CD1c-positive myeloid dendritic cell (primary cell): ENCODE results near the gene ZNF135.

Experiments used
- DNase-seq: peaks from one replicate; pipeline ENCODE4 v3.0.0-alpha.2; 2016; ENCODE audit errors: extremely low spot score

The ZNF135 gene

DNA sequence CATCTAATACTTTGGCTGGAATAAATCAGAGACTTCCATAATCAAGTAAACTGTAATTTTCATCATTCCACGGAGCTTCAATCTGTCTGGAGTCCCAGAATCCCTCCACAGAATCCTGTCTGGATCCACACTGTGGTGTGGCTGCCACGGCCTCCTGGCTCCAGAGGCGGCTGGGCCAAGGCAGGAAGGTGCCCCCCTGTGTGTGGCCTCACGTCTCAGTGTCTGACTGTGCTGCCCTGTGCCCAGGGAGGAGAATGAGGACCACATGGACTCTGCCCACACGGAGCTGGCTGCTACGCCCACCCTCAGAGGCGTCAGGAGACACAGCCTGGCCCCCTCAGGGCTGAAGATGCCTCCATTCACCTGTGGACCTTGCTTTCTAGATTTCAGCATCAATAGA, 12.2 kb upstream of the ZNF135 start:
- DNase-seq, result no peak

DNA sequence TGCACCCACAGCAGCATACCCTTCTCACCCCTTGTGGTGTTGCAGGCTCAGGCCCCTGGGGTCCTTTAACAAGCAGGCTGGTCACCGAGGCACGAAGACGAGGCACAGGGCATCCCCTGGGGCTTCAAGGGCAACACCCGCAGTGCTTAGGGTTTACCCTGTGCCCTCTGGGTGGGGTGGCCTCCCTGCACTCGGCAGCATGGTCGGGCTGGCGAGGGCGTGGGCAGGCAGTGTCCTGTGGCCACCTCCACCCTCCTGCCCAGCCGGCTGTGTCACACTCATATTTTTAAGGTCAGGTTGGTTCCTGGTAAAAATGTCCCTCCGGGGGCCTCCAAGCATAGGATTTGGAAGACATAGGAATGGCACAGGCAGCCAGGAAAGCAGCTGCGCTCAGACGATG, 11.4 kb upstream of the ZNF135 start:
- no peak for DNase-seq

DNA sequence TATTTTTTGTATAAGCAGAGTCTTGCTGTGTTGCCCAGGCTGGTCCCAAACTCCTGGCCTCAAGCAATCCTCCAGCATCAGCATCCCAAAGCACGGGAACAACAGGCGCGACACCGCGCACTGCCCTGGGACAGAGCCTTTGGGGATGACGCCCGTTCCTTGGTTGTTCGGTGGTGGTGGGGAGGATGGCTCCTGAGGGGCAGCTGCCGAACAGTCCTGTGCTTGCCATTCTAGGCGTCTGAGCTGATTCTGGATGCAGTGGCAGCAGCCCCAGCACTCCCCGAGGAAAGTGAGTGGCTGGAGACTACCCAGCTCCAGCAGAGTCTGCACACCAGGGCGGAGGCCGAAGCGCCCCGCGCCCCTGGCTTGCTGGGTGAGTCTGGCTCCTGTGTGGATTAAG, 6.8 kb upstream of the ZNF135 start:
- no peak for DNase-seq

- DNase-seq, result no peak
Measured at GRCh38 chr19:58053480-58054156, 5.5 kb upstream of the ZNF135 start.

DNA sequence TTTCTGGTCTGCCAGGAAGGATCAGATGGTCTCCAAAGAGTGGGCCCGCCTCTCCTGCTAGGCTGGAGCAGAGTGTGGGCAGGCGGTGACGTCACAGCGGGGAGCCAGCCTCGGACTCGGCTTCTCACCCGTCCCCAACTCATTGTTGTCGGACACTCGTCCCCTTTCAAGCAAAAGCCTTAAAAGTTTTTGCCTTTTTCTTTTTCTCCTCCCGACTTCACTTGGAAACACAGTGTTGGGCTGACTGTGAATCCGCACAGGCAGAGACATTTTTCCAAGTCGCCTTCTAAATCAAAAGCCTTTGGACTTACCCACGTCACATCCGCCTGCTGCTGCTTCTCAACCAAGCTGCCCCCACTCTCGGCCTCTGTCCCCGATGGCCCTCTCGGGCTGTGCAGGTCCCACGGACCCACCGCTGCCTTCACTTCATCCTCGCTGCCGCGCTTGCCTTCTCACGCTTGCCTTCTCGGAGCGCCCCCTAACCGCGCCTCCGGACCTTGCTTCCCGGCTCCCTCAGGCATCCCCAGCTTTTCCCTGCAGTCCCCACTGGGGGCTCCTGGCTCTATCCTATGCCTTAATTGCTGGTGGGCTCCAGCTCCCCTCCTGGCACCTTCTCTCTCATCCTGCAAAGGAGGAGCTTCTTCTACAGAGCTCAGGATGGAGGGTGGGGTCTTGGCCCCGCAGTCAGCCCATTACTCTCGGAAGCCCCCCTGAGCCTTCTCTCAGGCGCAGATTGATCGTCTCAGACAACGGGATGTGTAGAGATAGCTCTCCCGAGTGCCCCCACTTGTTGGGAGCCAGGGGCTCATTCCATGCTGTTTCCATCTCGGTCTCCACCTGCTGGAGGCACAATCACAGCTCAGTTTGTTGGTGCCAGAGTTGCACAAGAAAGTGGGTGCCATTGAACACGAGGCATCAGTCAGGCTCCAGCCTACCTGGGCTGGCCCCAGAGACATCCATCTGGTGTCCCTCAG, 3.9 kb upstream of the ZNF135 start:
- DNase-seq, result no peak

DNA sequence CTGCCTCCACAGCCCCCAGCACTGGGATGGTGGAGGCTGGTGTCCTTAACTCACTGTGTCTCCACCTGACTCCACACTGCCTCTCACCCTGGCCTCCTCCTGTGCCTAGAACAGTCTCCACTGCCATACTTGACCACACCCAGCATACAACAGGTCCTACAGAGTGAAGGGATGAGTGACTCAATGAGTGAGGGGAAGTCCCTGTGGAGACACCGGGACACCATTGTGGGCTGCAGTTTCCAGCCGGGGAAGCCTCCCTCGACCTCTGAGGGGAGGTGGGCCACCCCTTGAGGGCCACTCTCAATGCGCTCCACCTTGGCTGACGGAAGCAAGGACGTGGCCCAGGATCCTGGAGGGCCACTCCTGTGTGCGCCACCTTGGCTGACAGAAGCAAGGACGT, 2.8 kb upstream of the ZNF135 start:
- DNase-seq, result no peak

- no peak for DNase-seq
Measured at GRCh38 chr19:58056861-58057260, 2.2 kb upstream of the ZNF135 start.

GRCh38 chr19:58058467-58058866, 615 bp upstream of the ZNF135 start:
- DNase-seq, result no peak

DNA sequence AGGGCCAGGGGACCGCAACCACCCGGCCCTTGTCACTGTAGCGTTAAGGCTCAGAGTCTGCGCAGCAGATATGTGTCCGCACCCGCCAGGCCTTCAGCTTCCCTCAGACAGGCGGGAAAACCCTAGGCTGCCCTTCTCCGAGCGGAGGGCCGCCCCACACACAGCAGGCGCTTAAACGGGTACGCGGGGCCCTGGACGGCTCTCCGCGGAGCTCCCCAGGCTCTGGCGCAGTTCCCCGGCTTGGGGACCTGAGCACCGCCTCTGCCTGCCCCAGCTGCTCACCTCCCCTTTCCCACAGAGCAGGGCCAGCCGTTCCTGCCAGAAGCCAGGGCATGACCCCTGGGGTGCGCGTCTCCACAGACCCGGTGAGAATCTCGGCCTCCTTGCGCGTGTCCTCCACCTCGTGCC, 593 bp downstream of the ZNF135 start:
- no peak for DNase-seq

DNA sequence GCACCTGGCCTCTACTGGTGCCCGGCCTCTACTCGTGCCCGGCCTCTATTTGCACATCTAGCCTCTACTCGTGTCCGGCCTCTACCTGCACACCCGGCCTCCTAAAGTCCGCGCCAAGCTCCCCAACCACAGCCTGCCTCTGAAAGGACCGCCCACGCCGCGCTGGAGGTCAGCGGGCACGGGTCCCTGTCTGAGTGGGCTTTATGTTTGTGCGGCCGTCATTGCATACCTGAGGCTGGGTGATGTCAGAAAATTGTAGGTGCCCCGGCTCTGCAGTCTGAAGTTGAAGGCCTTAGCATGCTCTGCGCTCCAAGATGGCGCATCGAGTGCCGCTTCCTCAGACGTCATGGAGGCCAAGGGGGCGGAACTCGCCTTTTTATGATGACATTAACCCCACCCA, 1.1 kb downstream of the ZNF135 start:
- no peak for DNase-seq

- no peak for DNase-seq
Measured at GRCh38 chr19:58063712-58064111, 4.6 kb downstream of the ZNF135 start.

- no peak for DNase-seq
Measured at GRCh38 chr19:58067240-58067912, 8.3 kb downstream of the ZNF135 start.

DNA sequence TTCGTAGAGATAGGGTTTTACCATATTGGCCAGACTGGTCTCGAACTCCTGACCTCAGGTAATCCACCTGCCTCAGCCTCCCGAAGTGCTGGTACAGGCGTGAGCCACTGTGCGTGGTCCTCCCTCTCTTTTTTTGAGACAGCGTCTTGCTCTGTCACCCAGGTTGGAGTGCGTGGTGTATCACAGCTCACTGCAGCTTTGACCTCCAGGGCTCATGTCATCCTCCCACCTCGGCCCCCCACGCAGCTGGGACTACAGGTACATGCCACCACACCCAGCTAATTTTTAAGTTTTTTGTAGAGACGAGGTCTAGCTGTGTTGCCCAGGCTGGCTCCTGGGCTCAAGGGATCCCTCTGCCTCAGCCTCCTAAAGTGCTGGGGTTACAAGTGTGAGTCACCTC, 20.7 kb downstream of the ZNF135 start:
- DNase-seq, result no peak

DNA sequence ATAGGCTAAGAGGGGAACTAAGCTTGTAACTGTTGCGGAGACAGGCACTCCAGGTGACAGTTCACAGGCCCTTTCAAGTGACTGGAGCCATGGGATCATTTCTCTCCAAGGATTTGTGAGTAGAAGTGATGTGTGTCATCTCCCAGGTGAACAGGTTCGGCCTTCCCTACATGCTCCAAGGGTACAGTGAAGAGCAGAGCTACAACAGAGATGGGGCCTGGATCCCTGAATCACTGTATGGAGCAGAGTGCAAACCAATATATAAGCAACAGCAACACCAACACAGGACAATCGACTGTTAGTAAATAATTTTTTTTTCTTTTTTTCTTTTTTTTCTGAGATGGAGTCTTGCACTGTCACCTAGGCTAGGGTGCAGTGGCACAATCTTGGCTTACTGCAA, 23.9 kb downstream of the ZNF135 start:
- DNase-seq, result no peak

DNA sequence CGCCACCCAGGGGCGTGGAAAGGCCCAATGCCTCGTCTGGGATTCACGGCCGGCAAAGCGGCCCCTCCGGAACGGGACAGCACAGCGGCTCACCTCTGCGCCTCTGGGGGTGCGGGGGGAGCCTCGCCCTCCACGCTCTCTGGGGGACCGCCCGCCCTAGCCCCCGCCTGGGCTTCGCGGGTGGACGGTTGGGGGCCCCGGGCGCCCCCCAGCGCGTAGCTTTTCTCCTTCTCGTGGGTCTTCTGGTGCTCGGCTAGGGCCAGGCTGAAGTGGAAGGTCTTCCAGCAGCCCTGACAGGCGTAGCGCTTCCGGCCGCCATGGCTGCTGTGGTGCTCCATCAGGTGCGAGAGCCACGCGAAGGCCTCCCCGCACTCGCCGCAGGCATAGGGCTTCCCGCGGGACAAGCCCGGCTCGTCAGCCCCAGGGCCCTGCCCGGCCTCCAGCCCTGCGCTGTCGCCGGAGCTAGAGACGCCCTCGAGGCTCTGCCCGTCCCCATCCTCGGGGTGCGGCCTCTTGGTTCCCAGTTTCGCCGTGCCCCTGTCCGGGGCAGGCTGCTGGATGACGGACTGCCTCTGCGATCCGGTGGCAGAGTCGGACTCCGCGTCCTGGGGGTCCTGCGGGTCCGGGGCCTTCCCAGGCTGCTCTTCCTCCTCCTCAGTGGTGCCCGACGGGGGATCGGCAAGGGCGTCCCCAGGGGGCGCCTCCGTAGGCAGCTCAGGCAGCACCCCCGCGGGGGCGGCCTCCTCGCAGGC, 25.7 kb downstream of the ZNF135 start:
- DNase-seq, result no peak

- DNase-seq, result no peak
Measured at GRCh38 chr19:58085348-58085875, 26.3 kb downstream of the ZNF135 start.

DNA sequence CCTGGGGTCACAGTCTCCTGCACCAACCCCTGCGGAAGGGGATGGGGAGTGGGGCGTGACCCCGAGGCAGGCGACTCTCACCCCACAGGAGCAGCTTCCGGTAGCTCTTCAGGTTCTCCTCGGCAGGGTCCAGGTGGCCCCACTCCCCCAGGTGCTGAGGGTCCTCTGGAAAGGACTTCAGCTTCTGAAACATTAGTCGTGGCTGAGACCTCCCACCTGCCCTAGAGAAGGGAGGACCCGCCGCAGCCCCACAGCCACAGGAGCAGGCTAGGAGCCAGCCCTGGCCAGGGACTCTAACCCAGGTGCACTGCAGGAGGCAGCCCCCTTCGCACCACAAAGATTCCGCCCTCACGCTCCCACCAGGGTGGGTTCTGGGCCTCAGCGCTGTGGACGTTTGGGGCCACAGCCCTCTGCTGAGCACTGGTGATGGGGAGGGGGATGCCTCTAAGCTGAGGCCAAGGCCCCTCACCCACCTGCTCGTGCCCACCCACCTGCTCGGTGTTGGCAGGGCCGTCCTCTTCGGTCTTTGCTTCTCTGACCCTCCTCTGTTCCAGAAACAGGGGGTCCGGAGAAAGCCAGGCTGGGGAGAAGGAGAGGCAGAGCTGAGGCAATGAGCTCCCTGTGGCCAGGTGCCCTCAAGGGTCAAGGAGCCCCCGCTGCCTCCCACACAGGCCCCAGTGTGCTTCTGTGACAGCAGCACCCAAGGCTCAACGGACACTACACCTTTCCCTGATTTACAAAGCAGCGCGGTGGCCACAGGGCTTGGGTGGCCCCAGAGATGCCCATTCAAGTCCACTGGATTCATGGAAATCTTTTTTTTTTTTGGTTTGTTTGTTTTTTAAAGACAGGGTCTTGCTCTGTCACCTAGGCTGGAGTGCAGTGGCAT, 28.0 kb downstream of the ZNF135 start:
- DNase-seq, result no peak

GRCh38 chr19:58088521-58089052, 29.5 kb downstream of the ZNF135 start:
- no peak for DNase-seq

GRCh38 chr19:58089846-58090245, 30.8 kb downstream of the ZNF135 start:
- no peak for DNase-seq

- DNase-seq, result no peak
Measured at GRCh38 chr19:58091251-58091995, 32.3 kb downstream of the ZNF135 start.
